HG03159 (cell line): ENCODE data around the gene GDPD3.

Experiments used
- ATAC-seq: cut with Tn5 transposase; IDR thresholded peaks from one replicate; pipeline ENCODE4 v1.9.1; 2021; ENCODE audit warnings: mild to moderate bottlenecking, moderate library complexity; ENCODE audit not compliant: unreplicated experiment

Gene GDPD3

GRCh38 chr16:30060836-30061554 is 52.3 kb downstream of the GDPD3 start:
- ATAC-seq, result no peak

GRCh38 chr16:30060346-30060745 is 53.0 kb downstream of the GDPD3 start:
- no peak for ATAC-seq

DNA sequence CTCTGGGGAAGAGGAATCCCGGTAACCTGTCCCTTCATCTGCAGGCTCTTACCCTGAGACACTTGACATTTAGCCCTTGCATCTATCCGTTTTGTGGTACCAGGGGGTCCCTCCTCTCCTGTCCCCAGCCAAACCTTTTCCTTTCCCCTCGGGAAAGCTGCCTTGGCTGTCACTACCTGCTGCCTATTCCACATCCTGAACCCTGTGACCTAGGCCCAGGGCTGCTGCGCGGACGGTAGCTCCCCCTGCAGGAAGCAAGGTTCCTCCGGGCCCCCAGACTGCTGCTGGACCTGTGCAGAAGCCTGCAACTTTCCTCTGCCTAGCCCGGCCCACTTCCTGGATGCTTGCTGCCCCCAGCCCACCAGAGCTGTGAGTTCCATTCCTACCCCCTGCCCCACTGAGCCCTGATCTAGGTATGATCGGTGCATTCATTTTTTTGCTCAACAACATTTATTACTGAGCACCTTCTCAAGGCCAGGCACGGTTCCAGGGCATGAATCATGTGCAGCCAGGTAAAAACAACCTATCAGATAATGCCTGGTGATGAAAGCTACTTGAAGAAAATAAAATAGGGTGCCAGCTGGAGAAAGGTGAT is 58.3 kb downstream of the GDPD3 start:
- ATAC-seq, result no peak
